Measurements from ENCODE around the gene GJD3. TPM values are rescaled to one million over a fixed set of nuclear protein-coding genes. Genes with fewer than 3 reads are reported as not detected.
"Not testable (repeated sequence)": the region's sequence is repeated elsewhere in the genome, so short reads cannot be mapped to it uniquely, and the experiment has no call there.

The GJD3 gene
- total RNA-seq, 1 donor from 2014 or later: 0.82 TPM

GRCh38 chr17:40367728-40368127 is 3.2 kb upstream of the GJD3 start:
- not testable (repeated sequence) for DNase-seq

- no peak for DNase-seq
Observed at GRCh38 chr17:40366861-40367518, 2.5 kb upstream of the GJD3 start.

- DNase-seq: no peak
Observed at GRCh38 chr17:40366076-40366860, 1.7 kb upstream of the GJD3 start.

GRCh38 chr17:40364906-40365305 is 369 bp upstream of the GJD3 start:
- DNase-seq: no peak

GRCh38 chr17:40363111-40363827 is 1.3 kb downstream of the GJD3 start:
- peak; percentile 40 for DNase-seq

GRCh38 chr17:40362696-40363110 is 1.8 kb downstream of the GJD3 start:
- DNase-seq: peak; percentile 77

- DNase-seq: no peak
Observed at GRCh38 chr17:40361925-40362695, 2.4 kb downstream of the GJD3 start.

GRCh38 chr17:40361063-40361924 is 3.2 kb downstream of the GJD3 start:
- no peak for DNase-seq

- no peak for DNase-seq
Observed at GRCh38 chr17:40360091-40360490, 4.4 kb downstream of the GJD3 start.

GRCh38 chr17:40358323-40359038 is 6.1 kb downstream of the GJD3 start:
- DNase-seq: peak; percentile 96

GRCh38 chr17:40356990-40357881 is 7.3 kb downstream of the GJD3 start:
- peak; percentile 34 for DNase-seq

GRCh38 chr17:40355804-40356758 is 8.5 kb downstream of the GJD3 start:
- DNase-seq: no peak

GRCh38 chr17:40355123-40355803 is 9.3 kb downstream of the GJD3 start:
- DNase-seq: peak; percentile 85

- no peak for DNase-seq
Observed at GRCh38 chr17:40354221-40355122, 10.1 kb downstream of the GJD3 start.

- DNase-seq: no peak
Observed at GRCh38 chr17:40352779-40353394, 11.7 kb downstream of the GJD3 start.

GRCh38 chr17:40352237-40352778 is 12.2 kb downstream of the GJD3 start:
- no peak for DNase-seq

Measured in tongue (tissue), 2 donors.